ENCODE measurements around the gene CHAF1A.

DNA sequence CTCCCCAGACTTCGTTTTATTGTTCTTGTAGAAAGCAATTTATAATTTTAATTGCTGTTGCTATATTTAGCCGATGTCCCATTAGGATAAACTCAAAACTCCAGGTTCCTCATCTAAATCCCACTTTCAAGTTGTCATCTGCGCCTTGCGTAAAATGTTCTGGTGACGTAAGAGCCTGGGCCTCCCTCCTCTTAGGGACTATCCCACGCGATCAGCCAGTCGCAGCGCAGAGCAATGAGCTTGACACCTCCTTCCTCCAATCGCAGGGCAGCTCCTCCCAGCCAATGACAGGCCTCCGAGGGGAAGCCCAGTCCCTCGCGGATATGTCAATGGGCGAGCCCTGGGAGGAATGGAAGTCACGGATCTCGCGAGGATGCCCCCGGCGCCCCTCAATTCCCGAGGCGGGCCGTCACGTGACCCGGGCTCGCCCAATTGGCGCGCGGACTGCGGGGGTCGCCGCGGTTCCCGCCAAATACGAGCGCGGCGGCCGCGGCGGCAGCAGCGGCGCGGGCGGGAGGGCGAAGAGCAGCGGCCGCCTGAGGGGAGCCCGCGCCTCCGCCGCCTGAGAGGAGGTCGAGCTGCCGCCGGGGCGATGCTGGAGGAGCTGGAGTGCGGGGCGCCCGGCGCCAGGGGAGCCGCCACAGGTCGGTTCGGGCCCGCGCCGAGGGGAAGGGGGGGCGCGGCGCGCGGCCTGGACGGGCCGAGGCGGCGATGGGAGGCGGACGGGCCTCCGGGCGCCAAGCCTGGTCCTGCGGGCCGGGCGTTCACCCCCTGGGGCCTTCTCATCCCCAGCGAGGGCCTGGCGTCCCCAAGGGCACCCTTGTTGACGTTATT is at the start of gene CHAF1A:
- TF ChIP-seq CTCF (conservative IDR thresholded peaks at IDR 0.05; ENCODE audit: low read length) (no peak), EZH2phosphoT487 (IDR thresholded peaks at IDR 0.05; ENCODE audit: borderline replicate concordance) (no peak)
